GM23338 (cell line): Measurements from ENCODE around the gene POLR1C. TPM values are rescaled to one million over a fixed set of nuclear protein-coding genes. Genes with fewer than 3 reads are reported as not detected.

Source experiments
- ATAC-seq: fragments of 200-7000 bp; cut with Tn5 transposase; 3 replicates; pipeline ENCODE4 v1.9.1; 2020
- DNase-seq: peaks from one replicate; pipeline ENCODE4 v3.0.0-alpha.2; 2015; ENCODE audit warnings: low spot score
- H2AFZ ChIP-seq: fragments of 200-600 bp; sonication (generic); 2 replicates; pipeline ENCODE4 v1.8.0; 2016; ENCODE audit warnings: antibody characterized with exemption, mild to moderate bottlenecking, moderate library complexity
- H3F3A ChIP-seq: fragments of 200-600 bp; sonication (generic); replicated peaks from 2 replicates; pipeline ENCODE4 v1.8.0; 2017; ENCODE audit warnings: antibody characterized with exemption, mixed run types, low read depth
- H3K27ac ChIP-seq: fragments of 200-600 bp; sonication (generic); 2 replicates; pipeline ENCODE4 v1.6.1; 2016; ENCODE audit warnings: low read depth
- H3K27me3 ChIP-seq: fragments of 200-600 bp; sonication (generic); 2 replicates; pipeline ENCODE4 v1.8.0; 2016; ENCODE audit warnings: mild to moderate bottlenecking, mixed run types, moderate library complexity; ENCODE audit not compliant: insufficient read depth
- H3K36me3 ChIP-seq: fragments of 200-600 bp; sonication (generic); 2 replicates; pipeline ENCODE4 v1.8.0; 2016; ENCODE audit warnings: mild to moderate bottlenecking; ENCODE audit not compliant: insufficient read depth
- H3K4me1 ChIP-seq: fragments of 200-600 bp; sonication (generic); 2 replicates; pipeline ENCODE4 v1.8.0; 2016; ENCODE audit warnings: mild to moderate bottlenecking, moderate library complexity; ENCODE audit not compliant: insufficient read depth
- H3K4me2 ChIP-seq: fragments of 200-600 bp; sonication (generic); 2 replicates; pipeline ENCODE4 v1.7.1; 2017; ENCODE audit warnings: mixed run types
- H3K4me3 ChIP-seq: fragments of 200-600 bp; sonication (generic); 2 replicates; pipeline ENCODE4 v1.6.1; 2016; ENCODE audit warnings: mixed run types
- H3K79me2 ChIP-seq: fragments of 200-600 bp; sonication (generic); replicated peaks from 2 replicates; pipeline ENCODE4 v1.8.0; 2017; ENCODE audit warnings: mild to moderate bottlenecking; ENCODE audit not compliant: insufficient read depth
- H3K9me2 ChIP-seq: fragments of 200-600 bp; sonication (generic); 2 replicates; pipeline ENCODE4 v1.8.0; 2017; ENCODE audit not compliant: insufficient read depth
- H4K20me1 ChIP-seq: fragments of 200-600 bp; sonication (generic); replicated peaks from 2 replicates; pipeline ENCODE4 v1.8.0; 2017; ENCODE audit warnings: mild to moderate bottlenecking; ENCODE audit not compliant: insufficient read depth
- H3K27ac Mint-ChIP-seq: 2 replicates; pipeline ENCODE4 v1.8.0; 2020; ENCODE audit warnings: inconsistent platforms, mild to moderate bottlenecking, moderate library complexity, mixed read lengths
- H3K27me3 Mint-ChIP-seq: 3 replicates; pipeline ENCODE4 v1.8.0; 2022; ENCODE audit warnings: low read depth, mild to moderate bottlenecking, moderate library complexity, mixed read lengths, inconsistent platforms; ENCODE audit not compliant: insufficient read depth, poor library complexity
- H3K36me3 Mint-ChIP-seq: 3 replicates; pipeline ENCODE4 v1.8.0; 2021; ENCODE audit warnings: low read depth, mild to moderate bottlenecking, inconsistent platforms, moderate library complexity, mixed read lengths
- H3K4me1 Mint-ChIP-seq: 3 replicates; pipeline ENCODE4 v1.8.0; 2020; ENCODE audit warnings: mild to moderate bottlenecking, inconsistent platforms, mixed read lengths
- H3K4me3 Mint-ChIP-seq: 3 replicates; pipeline ENCODE4 v1.8.0; 2021; ENCODE audit warnings: moderate library complexity, mild to moderate bottlenecking, inconsistent platforms, mixed read lengths
- H3K9me3 Mint-ChIP-seq: 3 replicates; pipeline ENCODE4 v1.8.0; 2020; ENCODE audit warnings: moderate library complexity, mild to moderate bottlenecking, inconsistent platforms, mixed read lengths
- CREB1 ChIP-seq: fragments of 250-450 bp; sonication (Bioruptor Pico); IDR thresholded peaks from 2 replicates; pipeline ENCODE4 v1.5.0; 2020; ENCODE audit warnings: low read depth, mild to moderate bottlenecking, moderate library complexity
- CTCF ChIP-seq, 2 experiments: fragments of 200-600 bp in 1 of 2; sonication (generic) in 1 of 2; conservative IDR thresholded peaks; 2 replicates each; pipeline versions ENCODE4 v1.5.1 to v1.6.1; 2016 to 2017; ENCODE audit warnings: antibody characterized with exemption in 2 of 2, low read depth in 2 of 2, mild to moderate bottlenecking in 2 of 2, moderate library complexity in 1 of 2
- ETS1 ChIP-seq: IDR thresholded peaks from 2 replicates; pipeline ENCODE4 v1.6.1; 2016; ENCODE audit warnings: antibody characterized with exemption
- EZH2 ChIP-seq: fragments of 200-600 bp; sonication (generic); IDR thresholded peaks from one replicate; pipeline ENCODE4 v1.8.0; 2017; ENCODE audit warnings: antibody characterized with exemption, mild to moderate bottlenecking, low read depth; ENCODE audit not compliant: unreplicated experiment
- EZH2phosphoT487 ChIP-seq: fragments of 200-600 bp; sonication (generic); IDR thresholded peaks from one replicate; pipeline ENCODE4 v1.8.1; 2018; ENCODE audit warnings: antibody characterized with exemption; ENCODE audit not compliant: unreplicated experiment
- JUNB ChIP-seq: IDR thresholded peaks from one replicate; pipeline ENCODE4 v1.6.1; 2016; ENCODE audit warnings: antibody characterized with exemption; ENCODE audit not compliant: unreplicated experiment
- NANOG ChIP-seq: IDR thresholded peaks from 2 replicates; pipeline ENCODE4 v1.6.1; 2016; ENCODE audit warnings: antibody characterized with exemption, borderline replicate concordance
- POLR2AphosphoS5 ChIP-seq: IDR thresholded peaks from 2 replicates; pipeline ENCODE4 v1.6.1; 2016; ENCODE audit warnings: antibody characterized with exemption, low read depth
- REST ChIP-seq: IDR thresholded peaks from one replicate; pipeline ENCODE4 v1.6.1; 2018; ENCODE audit warnings: antibody characterized with exemption; ENCODE audit not compliant: unreplicated experiment
- STAT1 ChIP-seq: IDR thresholded peaks from one replicate; pipeline ENCODE4 v1.6.1; 2016; ENCODE audit warnings: antibody characterized with exemption; ENCODE audit not compliant: unreplicated experiment
- ZNF114 ChIP-seq: fragments of 250-450 bp; sonication (Bioruptor Pico); IDR thresholded peaks from 2 replicates; pipeline ENCODE4 v1.5.0; 2020; ENCODE audit warnings: mild to moderate bottlenecking, moderate library complexity
- ZNF331 ChIP-seq: fragments of 250-450 bp; sonication (Bioruptor Pico); IDR thresholded peaks from 2 replicates; pipeline ENCODE4 v1.5.0; 2020; ENCODE audit warnings: low read depth, mild to moderate bottlenecking, moderate library complexity
- ZNF462 ChIP-seq: fragments of 250-450 bp; sonication (Bioruptor Pico); IDR thresholded peaks from 2 replicates; pipeline ENCODE4 v1.5.0; 2020; ENCODE audit warnings: mild to moderate bottlenecking, moderate library complexity
- polyA plus RNA-seq: library from polyadenylated mRNA; unstranded; fragments of >200 nt; fragmentation: Nextera tagmentation; extraction: Ambion mirVana; gene quantifications from 2 replicates; pipeline ENCODE4 v1.2.1, GENCODE V29; 2016
- total RNA-seq: library from RNA; depleted of rRNA; stranded (reverse); fragments of >200 nt; shearing (Covaris generic); gene quantifications from 2 replicates; pipeline ENCODE4 v1.2.3, GENCODE V29; 2014

POLR1C gene
- total and polyA plus RNA-seq, 2 experiments from 2014 or later: 26.6 to 47.0 TPM

GRCh38 chr6:43499028-43499815 lies 17.7 kb upstream of the POLR1C start:
- peaks cover 54% of the 10 kb centered on the region for H3K36me3 Mint-ChIP-seq
- no peak overlapping the region for H2AFZ ChIP-seq

More at GRCh38 chr6:43499028-43499815, 17.7 kb upstream of the POLR1C start:
- Histone ChIP-seq H3K27me3 (no peaks in the 10 kb centered on the region), H3K9me2 (no peaks in the 10 kb centered on the region), H3K27ac (no peak overlapping the region), H3K4me1 (peaks cover 10% of the 10 kb centered on the region), H3K79me2 (peaks cover 7% of the 10 kb centered on the region; the same call in 1 of the 2 replicates), H4K20me1 (peaks cover 6% of the 10 kb centered on the region), H3F3A (no peaks in the 10 kb centered on the region), H3K36me3 (peaks cover 2% of the 10 kb centered on the region; the same call in 1 of the 2 replicates), H3K4me3 (no peak overlapping the region), H3K4me2 (no peak overlapping the region)
- no peaks in the 10 kb centered on the region for H3K9me3 Mint-ChIP-seq
- H3K27ac Mint-ChIP-seq: no peak overlapping the region
- ATAC-seq (no peak), DNase-seq (no peak)
- TF ChIP-seq POLR2AphosphoS5 (no peak), ZNF331 (CRISPR knock-in tag) (no peak), EZH2 (no peak), ZNF462 (CRISPR knock-in tag) (no peak), ETS1 (no peak), STAT1 (no peak), EZH2phosphoT487 (no peak), CREB1 (CRISPR knock-in tag) (no peak), ZNF114 (no peak), CTCF (conservative IDR thresholded peaks at IDR 0.05; ENCODE audit: low read depth in 2 of 2) (no peak), NANOG (no peak), JUNB (no peak), REST (no peak)
- peaks cover 14% of the 10 kb centered on the region for H3K4me1 Mint-ChIP-seq
- H3K4me3 Mint-ChIP-seq: no peak overlapping the region
- peaks cover 11% of the 10 kb centered on the region for H3K27me3 Mint-ChIP-seq
